DMS 273 treated with DMSO at 0.1 percent for 48 hours (cell line): Measurements from ENCODE around the gene TRAPPC8.
"Not testable (repeated sequence)": the region's sequence is repeated elsewhere in the genome, so short reads cannot be mapped to it uniquely, and the experiment has no call there.

ENCODE experiments used
- DNase-seq: peaks from one replicate; lab custom pipeline; 2025; lab: John Stamatoyannopoulos, UW

Gene TRAPPC8, protein sequence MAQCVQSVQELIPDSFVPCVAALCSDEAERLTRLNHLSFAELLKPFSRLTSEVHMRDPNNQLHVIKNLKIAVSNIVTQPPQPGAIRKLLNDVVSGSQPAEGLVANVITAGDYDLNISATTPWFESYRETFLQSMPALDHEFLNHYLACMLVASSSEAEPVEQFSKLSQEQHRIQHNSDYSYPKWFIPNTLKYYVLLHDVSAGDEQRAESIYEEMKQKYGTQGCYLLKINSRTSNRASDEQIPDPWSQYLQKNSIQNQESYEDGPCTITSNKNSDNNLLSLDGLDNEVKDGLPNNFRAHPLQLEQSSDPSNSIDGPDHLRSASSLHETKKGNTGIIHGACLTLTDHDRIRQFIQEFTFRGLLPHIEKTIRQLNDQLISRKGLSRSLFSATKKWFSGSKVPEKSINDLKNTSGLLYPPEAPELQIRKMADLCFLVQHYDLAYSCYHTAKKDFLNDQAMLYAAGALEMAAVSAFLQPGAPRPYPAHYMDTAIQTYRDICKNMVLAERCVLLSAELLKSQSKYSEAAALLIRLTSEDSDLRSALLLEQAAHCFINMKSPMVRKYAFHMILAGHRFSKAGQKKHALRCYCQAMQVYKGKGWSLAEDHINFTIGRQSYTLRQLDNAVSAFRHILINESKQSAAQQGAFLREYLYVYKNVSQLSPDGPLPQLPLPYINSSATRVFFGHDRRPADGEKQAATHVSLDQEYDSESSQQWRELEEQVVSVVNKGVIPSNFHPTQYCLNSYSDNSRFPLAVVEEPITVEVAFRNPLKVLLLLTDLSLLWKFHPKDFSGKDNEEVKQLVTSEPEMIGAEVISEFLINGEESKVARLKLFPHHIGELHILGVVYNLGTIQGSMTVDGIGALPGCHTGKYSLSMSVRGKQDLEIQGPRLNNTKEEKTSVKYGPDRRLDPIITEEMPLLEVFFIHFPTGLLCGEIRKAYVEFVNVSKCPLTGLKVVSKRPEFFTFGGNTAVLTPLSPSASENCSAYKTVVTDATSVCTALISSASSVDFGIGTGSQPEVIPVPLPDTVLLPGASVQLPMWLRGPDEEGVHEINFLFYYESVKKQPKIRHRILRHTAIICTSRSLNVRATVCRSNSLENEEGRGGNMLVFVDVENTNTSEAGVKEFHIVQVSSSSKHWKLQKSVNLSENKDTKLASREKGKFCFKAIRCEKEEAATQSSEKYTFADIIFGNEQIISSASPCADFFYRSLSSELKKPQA (N-terminal part only)

DNA sequence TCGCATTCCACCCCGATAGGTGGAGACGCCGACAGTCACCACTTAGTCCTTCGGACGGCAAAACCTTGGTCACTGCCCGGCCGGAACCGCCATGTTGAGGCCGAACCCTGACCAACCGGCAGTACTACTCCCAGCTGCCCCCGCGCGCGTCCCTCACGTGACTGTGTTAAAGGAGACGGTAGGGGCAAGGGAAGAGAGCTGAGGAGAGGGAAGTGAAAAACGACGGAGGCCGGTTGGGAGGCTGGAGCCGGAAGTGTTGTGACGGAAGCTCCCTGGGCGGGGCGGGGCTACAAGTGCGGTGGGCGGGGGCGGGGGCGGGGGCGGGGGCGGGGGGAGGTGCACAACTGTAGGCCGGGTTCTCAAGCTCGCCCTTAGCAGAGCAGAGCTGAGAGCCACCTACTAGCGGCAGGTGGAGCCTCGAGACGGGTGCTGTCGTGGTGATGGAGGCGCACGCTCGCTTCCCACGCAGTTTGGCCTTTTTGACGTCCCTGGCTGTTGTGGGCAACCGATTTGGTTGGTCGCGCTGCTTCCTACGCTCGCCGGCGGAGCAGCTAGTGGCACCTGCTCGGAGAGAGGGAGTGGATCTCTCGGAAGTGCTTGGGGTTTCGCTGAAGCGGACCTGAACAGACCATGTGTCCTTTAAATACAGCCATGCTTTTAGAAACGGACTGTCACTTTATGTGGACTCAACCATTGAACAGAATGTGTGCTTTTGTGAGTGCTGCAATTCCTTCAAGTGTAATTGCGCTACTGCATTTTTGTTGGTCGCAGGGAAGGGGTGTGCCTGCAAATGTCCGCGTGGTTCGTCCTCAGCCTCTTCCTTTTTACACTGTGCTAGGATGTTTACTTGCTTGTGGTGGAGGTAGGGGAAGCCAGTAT is at the start of gene TRAPPC8:
TRAPPC8 (minus strand) TSS at position 130 of the 879 bp plus-strand sequence. CDS start 364 bp downstream, outside the sequence.
- DNase-seq: peak; percentile 96

DNA sequence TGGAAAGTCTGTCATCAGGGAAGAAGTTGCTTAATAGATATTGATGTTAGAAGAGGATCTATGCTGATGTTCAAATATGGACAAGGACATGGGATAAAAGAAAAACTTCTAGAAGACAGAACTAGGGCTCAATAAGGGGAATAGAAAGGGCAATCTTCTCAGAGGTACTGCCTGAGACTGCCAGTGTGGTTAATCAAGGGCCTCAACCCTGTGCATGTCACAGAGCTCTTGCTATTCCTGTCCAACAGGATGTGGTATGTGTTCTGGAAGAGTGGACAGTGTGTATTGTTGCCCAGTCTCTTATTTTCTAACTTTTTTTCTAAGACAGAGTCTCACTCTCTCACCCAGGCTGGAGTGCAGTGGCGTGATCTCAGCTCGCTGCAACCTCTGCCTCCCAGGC is 47.9 kb upstream of the TRAPPC8 start:
- DNase-seq: no peak

DNA sequence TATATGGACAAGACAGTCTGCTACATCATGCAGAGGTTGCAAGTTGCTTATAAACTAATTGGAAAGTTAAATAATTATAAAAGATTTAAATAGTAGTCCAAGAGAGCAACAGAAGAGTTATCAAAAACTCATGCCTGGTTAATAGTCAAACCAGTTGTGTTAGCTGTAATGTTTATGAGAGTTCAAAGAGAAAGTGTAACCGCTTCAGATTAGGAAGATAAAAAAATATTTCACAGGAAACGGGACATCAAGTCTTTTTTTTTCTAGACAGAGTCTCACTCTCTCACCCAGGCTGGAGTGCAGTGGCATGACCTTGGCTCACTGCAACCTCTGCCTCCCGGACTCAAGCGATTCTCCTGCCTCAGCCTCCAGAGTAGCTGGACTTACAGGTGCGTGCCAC is 41.0 kb upstream of the TRAPPC8 start:
- no peak for DNase-seq

DNA sequence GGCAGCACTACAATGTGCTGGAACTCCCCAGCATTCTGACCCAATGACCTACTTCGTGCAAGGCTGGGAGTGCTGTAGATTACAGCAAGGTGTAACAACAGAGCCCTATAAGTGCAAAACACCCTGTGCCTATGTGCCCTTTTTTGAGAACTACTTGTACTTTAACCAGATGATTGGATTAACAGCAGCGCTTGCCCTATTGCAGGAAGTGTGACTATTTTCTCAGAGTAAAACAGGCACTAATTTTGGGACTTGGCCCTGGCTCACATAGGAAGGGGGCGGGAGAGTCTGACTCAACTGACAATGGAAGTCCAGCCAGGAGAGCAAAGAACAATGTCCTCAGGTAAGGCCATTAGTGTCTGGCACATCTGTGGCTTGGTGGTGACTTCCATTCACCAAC is 40.1 kb upstream of the TRAPPC8 start:
- no peak for DNase-seq

DNA sequence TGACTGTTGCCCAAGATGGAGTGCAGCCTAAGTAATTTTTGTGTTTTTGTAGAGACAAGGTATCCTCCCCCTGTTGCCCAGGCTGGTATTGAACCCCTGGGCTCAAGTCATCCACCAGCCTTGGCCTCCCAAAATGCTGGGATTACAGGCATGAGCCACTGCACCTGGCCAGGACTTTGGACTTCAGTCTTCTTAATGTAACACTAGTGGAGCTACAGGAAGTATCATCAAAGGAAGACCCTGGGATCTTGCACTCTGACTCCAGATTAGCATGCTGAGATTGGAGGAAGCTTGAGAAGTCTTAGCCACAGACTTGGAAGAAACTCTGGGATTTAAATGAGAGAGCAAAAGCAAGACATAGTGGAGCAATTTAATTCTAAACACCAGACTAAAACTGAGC is 37.9 kb upstream of the TRAPPC8 start:
- no peak for DNase-seq

DNA sequence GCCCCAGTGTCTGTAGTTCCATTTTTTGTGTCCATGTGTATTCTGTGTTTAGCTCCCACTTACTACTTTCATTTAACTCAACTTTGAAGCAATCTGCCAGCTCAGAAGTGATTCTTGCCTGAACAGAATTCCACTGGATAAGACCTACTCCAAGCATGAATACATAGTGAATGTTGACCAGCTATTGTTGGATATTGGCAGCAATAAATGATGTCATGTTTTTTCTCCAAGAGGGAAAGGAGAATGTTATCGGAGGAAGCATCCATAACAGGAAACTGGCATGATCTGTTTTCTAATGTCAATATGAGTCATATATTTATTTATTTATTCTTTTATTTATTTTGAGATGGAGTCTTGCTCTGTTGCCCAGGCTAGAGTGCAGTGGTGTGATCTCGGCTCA is 36.8 kb upstream of the TRAPPC8 start:
- DNase-seq: no peak

DNA sequence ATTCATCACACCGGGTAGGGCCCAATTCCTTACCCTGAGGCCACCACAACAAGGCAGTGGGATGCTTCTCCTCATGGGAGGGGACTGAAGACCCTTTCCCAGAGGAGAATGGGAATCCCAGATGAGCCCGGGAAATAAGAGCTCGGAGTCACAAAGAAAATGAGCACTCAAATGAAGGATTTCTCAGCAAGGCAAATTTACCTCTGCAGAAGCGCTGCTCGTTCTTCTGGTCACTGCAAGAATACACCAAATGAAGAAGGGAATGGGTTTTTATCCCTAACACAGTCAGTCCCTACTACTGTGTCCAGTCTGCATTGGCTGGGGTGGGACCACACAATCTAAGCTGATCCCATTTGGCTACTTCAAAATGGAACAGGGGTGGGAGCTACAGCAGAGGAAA is 35.7 kb upstream of the TRAPPC8 start:
- DNase-seq: no peak

DNA sequence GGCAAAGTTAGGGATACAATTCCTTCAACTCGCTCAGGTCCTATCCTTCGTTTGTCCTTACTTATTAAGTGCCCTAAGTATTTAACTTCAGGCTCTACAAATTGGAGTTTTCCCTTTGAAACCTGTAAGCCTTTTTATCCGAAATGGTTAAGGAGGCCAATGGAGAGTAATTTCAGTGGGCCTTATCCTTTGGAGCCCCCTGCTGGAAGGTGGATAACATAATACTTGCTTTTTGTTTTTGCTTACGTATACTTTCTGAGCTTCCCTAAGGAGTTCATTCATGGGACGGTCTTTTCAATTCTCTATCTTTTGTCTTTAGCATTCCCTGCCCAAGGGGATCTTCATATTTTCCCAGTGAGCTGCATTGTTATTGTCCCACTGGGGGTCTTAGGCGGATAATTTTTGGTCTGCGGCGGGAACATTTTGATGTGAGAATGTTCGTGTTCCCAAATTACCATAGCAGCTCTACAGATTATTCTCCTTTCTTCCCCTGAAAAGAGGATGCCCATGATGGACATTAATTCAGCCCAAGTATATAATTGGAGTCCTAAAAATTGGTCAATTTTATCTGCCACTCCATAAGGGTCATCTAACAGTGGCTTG is 34.4 kb upstream of the TRAPPC8 start:
- peak; percentile 36 for DNase-seq

DNA sequence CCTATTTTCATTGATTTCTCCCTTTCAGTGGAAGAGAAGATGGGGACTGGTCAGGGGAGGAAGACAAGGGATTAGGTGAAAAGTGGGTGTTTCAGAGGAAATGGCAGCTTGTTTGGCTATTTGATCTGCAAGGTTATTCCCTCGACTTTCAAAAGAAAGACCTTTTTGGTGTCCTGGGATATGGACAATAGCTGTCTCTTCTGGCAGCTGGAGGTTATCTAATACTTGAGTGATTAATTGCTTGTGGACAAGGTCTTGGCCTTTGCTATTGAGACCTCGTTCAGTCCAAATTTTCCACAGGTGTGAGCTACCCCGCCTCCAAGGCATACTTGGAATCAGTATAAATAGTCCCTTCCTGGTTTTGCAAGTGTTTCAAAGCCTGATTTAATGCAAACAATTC is 33.3 kb upstream of the TRAPPC8 start:
- no peak for DNase-seq

DNA sequence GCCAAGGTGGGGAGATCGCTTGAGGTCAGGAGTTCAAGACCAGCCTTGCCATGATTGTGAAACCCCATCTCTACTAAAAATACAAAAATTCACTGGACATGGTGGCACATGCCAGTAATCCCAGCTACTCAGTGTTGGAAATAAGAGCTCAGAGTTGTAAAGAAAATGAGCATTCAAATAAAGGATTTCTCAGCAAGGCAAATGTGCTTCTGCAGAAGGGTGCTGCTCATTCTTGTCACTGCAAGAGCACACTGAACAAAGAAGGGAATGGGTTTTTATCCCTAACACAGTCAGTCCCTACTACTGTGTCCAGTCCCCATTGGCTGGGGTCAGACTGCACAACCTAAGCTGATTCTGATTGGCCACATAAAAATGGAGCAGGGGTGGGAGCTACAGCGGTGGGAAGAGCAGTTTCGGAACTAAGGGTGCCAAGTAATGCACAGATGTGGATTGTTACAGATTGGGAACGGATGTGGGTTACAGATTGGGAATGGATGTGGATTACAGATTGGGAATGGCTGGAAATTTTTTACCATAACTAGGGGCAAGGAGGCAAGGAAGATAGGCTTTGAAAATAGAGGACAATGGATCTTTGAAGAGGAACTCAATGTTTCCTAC is 31.1 kb upstream of the TRAPPC8 start:
- DNase-seq: no peak

DNA sequence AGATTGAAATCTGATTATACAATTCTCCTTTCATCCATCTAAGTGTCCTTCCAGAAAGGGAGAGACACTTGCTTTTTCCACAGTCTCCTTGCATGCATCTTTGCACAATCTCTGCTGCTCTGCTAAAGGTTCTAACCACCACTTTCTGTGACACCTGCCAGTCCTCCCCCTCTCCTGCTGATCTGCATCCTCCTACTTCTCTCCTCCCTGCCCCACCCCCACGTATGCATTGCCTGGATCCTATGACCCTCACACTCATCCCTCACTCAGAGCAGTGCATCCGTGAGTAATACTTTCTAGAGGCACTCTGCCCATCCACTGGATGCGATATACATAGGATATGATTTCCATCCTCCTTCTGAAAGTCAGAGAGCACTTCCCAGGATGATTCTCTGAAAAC is 27.7 kb upstream of the TRAPPC8 start:
- no peak for DNase-seq

DNA sequence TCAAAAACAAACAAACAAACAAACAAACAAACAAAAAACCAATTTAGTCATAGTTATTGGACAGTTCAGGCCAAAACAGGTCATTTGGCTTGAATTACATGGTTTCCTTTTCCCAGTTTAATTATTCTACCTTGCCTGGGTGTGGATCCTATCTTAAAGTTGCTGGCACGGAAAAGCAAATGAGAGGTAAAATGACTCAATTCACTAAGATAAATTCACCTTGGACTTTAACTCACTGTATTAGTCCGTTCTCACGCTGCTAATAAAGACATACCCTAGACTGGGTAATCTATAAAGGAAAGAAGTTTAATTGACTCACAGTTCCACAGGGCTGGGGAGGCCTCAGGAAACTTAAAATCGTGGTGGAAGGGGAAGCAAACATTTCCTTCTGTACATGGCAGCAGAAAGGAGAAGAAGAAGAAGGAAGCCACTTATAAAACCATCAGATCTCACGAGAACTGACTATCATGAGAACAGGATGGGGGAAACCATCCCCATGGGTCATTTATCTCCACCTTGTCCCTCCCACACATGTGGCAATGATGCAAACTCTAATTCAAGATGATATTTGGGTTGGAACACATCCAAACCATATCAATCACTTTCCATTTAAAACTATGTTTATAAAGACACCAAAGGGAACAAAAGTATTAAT is 22.5 kb upstream of the TRAPPC8 start:
- no peak for DNase-seq

DNA sequence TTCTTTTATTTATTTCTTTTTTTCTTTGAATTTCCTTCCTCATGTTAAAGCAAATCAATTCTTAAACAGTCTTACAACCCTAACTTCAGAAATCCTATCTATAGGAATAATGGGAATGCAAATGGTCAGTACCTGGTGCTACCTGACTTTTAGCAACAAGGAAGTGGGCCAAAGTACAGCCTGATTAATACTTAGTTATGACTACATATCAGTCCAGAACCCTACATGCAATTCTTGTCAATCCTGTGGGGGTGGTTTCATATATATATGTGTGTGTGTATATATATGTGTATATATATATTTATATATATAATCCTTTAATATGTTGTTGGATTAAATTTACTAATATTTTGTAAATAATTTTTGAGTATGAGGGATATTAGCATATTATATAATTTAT is 14.8 kb upstream of the TRAPPC8 start:
- DNase-seq: no peak

DNA sequence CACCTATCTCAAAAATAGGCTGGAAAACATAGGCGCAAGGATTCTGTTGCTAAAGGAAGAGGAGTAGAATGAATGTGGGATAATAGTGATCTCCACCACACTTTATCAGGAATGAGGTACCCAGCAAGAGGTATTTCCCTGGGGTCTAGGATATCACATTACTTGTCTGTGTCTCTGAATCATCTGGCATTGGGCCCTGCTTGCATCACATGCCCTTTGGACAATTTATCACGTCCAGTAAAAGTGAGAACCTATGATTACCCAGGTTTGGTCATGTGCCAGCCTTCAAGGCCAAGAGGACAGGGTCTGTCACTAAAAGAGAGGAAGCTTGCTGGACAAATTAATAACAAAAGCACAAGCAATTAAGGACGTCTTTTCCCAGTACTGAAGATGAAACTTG is 11.4 kb upstream of the TRAPPC8 start:
- DNase-seq: no peak

DNA sequence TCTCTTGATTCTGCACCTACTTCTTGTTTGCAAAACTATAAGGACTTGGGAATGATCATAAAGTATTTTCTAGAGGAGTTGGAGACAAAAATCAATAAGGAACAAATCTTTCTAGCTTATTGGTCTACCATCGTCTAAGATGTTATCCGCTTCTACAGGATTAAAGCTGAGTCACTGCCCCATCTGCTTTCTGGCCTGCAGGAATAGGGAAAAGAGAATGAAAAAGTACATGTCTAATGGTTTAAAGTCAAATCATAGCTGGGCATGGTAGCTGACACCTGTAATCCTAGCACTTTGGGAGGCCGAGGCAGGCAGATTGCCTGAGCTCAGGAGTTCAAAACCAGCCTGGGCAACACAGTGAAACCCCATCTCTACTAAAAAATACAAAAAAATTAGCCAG is 10.8 kb upstream of the TRAPPC8 start:
- DNase-seq: not testable (repeated sequence)

DNA sequence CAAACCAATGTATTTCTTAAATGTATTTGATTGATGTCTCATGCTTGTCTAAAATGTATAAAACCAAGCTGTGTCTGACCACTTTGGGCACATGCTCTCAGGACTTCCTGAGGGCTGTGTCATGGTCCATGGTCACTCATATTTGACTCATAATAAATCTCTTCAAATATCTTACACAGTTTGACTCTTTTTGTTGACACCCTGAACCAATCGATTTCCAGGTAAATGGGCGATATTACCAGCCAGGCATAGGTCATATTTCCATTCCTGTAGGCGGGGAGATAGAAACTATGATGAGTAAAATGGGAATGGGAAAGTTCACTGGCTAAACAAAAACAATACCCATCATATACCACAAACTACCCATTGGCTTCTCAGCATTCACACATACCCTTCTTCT is 9.3 kb upstream of the TRAPPC8 start:
- no peak for DNase-seq

DNA sequence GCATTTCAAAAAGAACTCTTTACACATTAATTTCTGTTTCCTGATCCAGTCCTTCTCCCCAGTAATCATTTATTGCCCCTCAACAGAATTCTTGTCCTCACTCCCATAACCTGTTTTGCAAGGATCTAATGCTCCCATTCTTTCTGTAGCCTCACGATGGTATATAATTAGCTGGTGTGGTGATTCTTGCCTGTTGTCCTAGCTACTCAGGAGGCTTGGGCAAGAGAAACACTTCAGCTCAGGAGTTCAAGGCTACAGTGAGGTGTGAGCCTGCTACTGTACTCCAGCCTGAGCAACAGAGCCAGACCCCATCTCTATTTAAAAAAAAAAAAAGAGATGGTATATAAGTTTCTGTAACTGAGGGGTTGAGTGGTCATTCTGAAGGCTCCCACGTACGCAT is 7.7 kb upstream of the TRAPPC8 start:
- no peak for DNase-seq

DNA sequence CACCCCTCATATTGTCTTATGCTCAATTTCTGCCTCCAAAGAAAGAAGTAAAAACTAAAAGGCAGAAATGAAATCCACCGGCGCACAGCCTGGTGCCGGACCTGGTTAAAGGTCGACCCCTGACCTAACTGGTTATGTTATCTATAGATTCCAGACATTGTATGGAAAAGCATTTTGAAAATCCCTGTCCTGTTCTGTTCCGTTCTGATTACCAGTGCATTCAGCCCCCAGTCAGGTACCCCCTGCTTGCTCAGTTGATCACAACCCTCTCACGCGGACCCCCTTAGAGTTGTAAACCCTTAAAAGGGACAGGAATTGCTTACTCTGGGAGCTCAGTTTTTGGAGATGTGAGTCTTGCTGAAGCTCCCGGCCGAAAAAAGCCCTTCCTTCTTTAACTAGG is 5.4 kb upstream of the TRAPPC8 start:
- DNase-seq: not testable (repeated sequence)

DNA sequence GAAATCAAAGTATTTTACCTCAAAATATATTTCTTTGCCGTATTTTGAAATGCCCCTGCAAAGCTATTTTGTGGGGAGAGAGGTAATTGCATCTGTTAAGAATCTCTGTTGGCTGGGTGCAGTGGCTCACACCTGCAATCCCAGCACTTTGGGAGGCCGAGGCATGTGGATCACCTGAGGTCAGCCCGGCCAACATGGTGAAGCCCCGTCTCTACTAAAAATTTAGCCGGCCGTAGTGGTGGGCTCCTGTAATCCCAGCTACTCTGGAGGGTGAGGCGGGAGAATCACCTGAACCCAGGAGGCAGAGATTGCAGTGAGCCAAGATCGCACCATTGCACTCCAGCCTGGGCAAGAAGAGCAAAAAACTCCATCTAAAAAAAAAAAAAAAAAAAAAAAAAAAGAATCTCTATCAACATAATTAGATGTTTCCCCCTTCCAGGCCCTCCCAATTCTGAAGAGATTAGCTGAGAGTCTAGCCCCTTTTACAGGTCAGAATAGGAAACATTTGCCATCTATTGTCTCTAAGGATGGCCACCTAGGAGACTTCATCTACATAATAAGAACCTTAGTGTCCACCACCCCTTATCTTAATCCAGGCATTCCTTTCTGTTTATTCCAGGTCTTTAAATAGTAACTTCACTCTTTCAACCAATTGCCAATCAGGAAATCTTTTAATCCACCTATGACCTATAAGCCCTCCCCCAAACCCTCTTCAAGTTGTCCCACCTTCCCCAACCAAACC is 3.5 kb upstream of the TRAPPC8 start:
- DNase-seq: no peak
